ENCODE data around the gene MBD4. TPM values are rescaled to one million over a fixed set of nuclear protein-coding genes. Genes with fewer than 3 reads are reported as not detected.
A peak's percentile ranks its signal among the peaks of the same experiment; 100 is the strongest.
"Not testable (repeated sequence)": the region's sequence is repeated elsewhere in the genome, so short reads cannot be mapped to it uniquely, and the experiment has no call there.

Gene MBD4
- total RNA-seq, 1 experiment from 2014 or later = 25.1 TPM

- peaks cover 1% of the 10 kb centered on the region; the same call in 1 of the 2 replicates for H3K36me3 ChIP-seq (replicated peaks; ENCODE audit: control insufficient read depth, insufficient read depth, low read length)
- H3K4me3 ChIP-seq (ENCODE audit: insufficient read depth, low read depth, low read length) = peak overlapping the region; percentile 53
- H3K27me3 ChIP-seq (ENCODE audit: control insufficient read depth, insufficient read depth, low read length) = no peaks in the 10 kb centered on the region
- peak; percentile 90 for DNase-seq
Observed at GRCh38 chr3:129399145-129399894, 40.4 kb downstream of the MBD4 start.

GRCh38 chr3:129398803-129399144 lies 41.0 kb downstream of the MBD4 start:
- peak overlapping the region; percentile 53 for H3K4me3 ChIP-seq (ENCODE audit: insufficient read depth, low read depth, low read length)
- peaks cover 1% of the 10 kb centered on the region; the same call in 1 of the 2 replicates for H3K36me3 ChIP-seq (replicated peaks; ENCODE audit: control insufficient read depth, insufficient read depth, low read length)
- H3K27me3 ChIP-seq (ENCODE audit: control insufficient read depth, insufficient read depth, low read length) = no peaks in the 10 kb centered on the region
- no peak for DNase-seq

- DNase-seq = not testable (repeated sequence)
Observed at GRCh38 chr3:129393760-129394564, 45.8 kb downstream of the MBD4 start.

GRCh38 chr3:129393271-129393670 lies 46.5 kb downstream of the MBD4 start:
- Histone ChIP-seq H3K36me3 (replicated peaks; ENCODE audit: control insufficient read depth, insufficient read depth, low read length) (peaks cover 8% of the 10 kb centered on the region), H3K27me3 (ENCODE audit: control insufficient read depth, insufficient read depth, low read length) (no peaks in the 10 kb centered on the region), H3K4me3 (ENCODE audit: insufficient read depth, low read depth, low read length) (no peak overlapping the region)
- DNase-seq = no peak

More at GRCh38 chr3:129393760-129394564, 45.8 kb downstream of the MBD4 start:
- not testable (repeated sequence) for H3K4me3 ChIP-seq (ENCODE audit: insufficient read depth, low read depth, low read length); H3K27me3 ChIP-seq (ENCODE audit: control insufficient read depth, insufficient read depth, low read length); H3K36me3 ChIP-seq (replicated peaks; ENCODE audit: control insufficient read depth, insufficient read depth, low read length)

- H3K36me3 ChIP-seq (replicated peaks; ENCODE audit: control insufficient read depth, insufficient read depth, low read length); H3K27me3 ChIP-seq (ENCODE audit: control insufficient read depth, insufficient read depth, low read length); DNase-seq; H3K4me3 ChIP-seq (ENCODE audit: insufficient read depth, low read depth, low read length): not testable (repeated sequence)
Observed at GRCh38 chr3:129392106-129392887, 47.5 kb downstream of the MBD4 start.

GRCh38 chr3:129391583-129391982 lies 48.2 kb downstream of the MBD4 start:
- H3K36me3 ChIP-seq (replicated peaks; ENCODE audit: control insufficient read depth, insufficient read depth, low read length); H3K27me3 ChIP-seq (ENCODE audit: control insufficient read depth, insufficient read depth, low read length); DNase-seq; H3K4me3 ChIP-seq (ENCODE audit: insufficient read depth, low read depth, low read length): not testable (repeated sequence)

- no peak for DNase-seq
- peaks cover 7% of the 10 kb centered on the region for H3K36me3 ChIP-seq (replicated peaks; ENCODE audit: control insufficient read depth, insufficient read depth, low read length)
- no peak overlapping the region for H3K4me3 ChIP-seq (ENCODE audit: insufficient read depth, low read depth, low read length)
- no peaks in the 10 kb centered on the region for H3K27me3 ChIP-seq (ENCODE audit: control insufficient read depth, insufficient read depth, low read length)
Observed at GRCh38 chr3:129389572-129389937, 50.2 kb downstream of the MBD4 start.

- H3K4me3 ChIP-seq (ENCODE audit: insufficient read depth, low read depth, low read length); DNase-seq; H3K27me3 ChIP-seq (ENCODE audit: control insufficient read depth, insufficient read depth, low read length); H3K36me3 ChIP-seq (replicated peaks; ENCODE audit: control insufficient read depth, insufficient read depth, low read length): not testable (repeated sequence)
Observed at GRCh38 chr3:129388791-129389571, 50.8 kb downstream of the MBD4 start.

GRCh38 chr3:129387487-129387886 lies 52.3 kb downstream of the MBD4 start:
- H3K36me3 ChIP-seq (replicated peaks; ENCODE audit: control insufficient read depth, insufficient read depth, low read length) = peaks cover 5% of the 10 kb centered on the region
- H3K27me3 ChIP-seq (ENCODE audit: control insufficient read depth, insufficient read depth, low read length) = no peaks in the 10 kb centered on the region
- no peak for DNase-seq
- H3K4me3 ChIP-seq (ENCODE audit: insufficient read depth, low read depth, low read length) = no peak overlapping the region

GRCh38 chr3:129386984-129387383 lies 52.8 kb downstream of the MBD4 start:
- no peak for DNase-seq
- H3K27me3 ChIP-seq (ENCODE audit: control insufficient read depth, insufficient read depth, low read length) = no peaks in the 10 kb centered on the region
- H3K4me3 ChIP-seq (ENCODE audit: insufficient read depth, low read depth, low read length) = no peak overlapping the region
- peaks cover 2% of the 10 kb centered on the region for H3K36me3 ChIP-seq (replicated peaks; ENCODE audit: control insufficient read depth, insufficient read depth, low read length)

- not testable (repeated sequence) for H3K36me3 ChIP-seq (replicated peaks; ENCODE audit: control insufficient read depth, insufficient read depth, low read length); H3K27me3 ChIP-seq (ENCODE audit: control insufficient read depth, insufficient read depth, low read length); H3K4me3 ChIP-seq (ENCODE audit: insufficient read depth, low read depth, low read length); DNase-seq
Observed at GRCh38 chr3:129385507-129385906, 54.2 kb downstream of the MBD4 start.

- DNase-seq = no peak
- Histone ChIP-seq H3K27me3 (ENCODE audit: control insufficient read depth, insufficient read depth, low read length) (no peaks in the 10 kb centered on the region), H3K4me3 (ENCODE audit: insufficient read depth, low read depth, low read length) (no peak overlapping the region), H3K36me3 (replicated peaks; ENCODE audit: control insufficient read depth, insufficient read depth, low read length) (peaks cover 1% of the 10 kb centered on the region)
Observed at GRCh38 chr3:129384594-129385323, 55.0 kb downstream of the MBD4 start.

- not testable (repeated sequence) for DNase-seq; H3K27me3 ChIP-seq (ENCODE audit: control insufficient read depth, insufficient read depth, low read length); H3K4me3 ChIP-seq (ENCODE audit: insufficient read depth, low read depth, low read length); H3K36me3 ChIP-seq (replicated peaks; ENCODE audit: control insufficient read depth, insufficient read depth, low read length)
Observed at GRCh38 chr3:129384103-129384502, 55.6 kb downstream of the MBD4 start.
